IMR-90 (cell line): ENCODE measurements around the gene CAPS. TPM values are rescaled to one million over a fixed set of nuclear protein-coding genes. Genes with fewer than 3 reads are reported as not detected.

Experiments used
- ATAC-seq: fragments of 200-7000 bp; cut with Tn5 transposase; 2 replicates; pipeline ENCODE4 v1.9.1; 2020; ENCODE audit warnings: low read depth, mild to moderate bottlenecking, moderate library complexity
- BruUV-seq: library from RNA; stranded (reverse); fragments of 400-500 nt; replicated peaks from 2 replicates; lab custom pipeline; 2021; lab: Mats Ljungman, UMichigan
- CTCF ChIA-PET: fragments of 300-600 bp; formaldehyde crosslinking; extraction: SDS; loops from one replicate; lab custom pipeline; 2021; ENCODE audit warnings: antibody characterized with exemption; lab: Yijun Ruan, JAX
- POLR2A ChIA-PET: fragments of 300-600 bp; sonication (Branson Sonifier 250); formaldehyde crosslinking; loops from one replicate; lab custom pipeline; 2022; ENCODE audit warnings: antibody characterized with exemption; ENCODE audit not compliant: unreplicated experiment; lab: Charles Lee
- DNase-seq: peaks from one replicate; pipeline ENCODE4 v3.0.0; 2013
- H2AFZ ChIP-seq: replicated peaks from 2 replicates; pipeline ENCODE3; 2013; ENCODE audit warnings: low read length, mild to moderate bottlenecking; ENCODE audit not compliant: poor library complexity
- H2AK5ac ChIP-seq: 2 replicates; pipeline ENCODE4 v1.6.1; 2013; ENCODE audit warnings: low read depth, low read length, inconsistent platforms
- H2AK9ac ChIP-seq: replicated peaks from 2 replicates; pipeline ENCODE3; 2013; ENCODE audit warnings: mild to moderate bottlenecking, low read depth, low read length, moderate library complexity; ENCODE audit not compliant: poor library complexity
- H2BK120ac ChIP-seq: 2 replicates; pipeline ENCODE4 v1.6.1; 2013; ENCODE audit warnings: low read depth, low read length, inconsistent platforms
- H2BK15ac ChIP-seq: 3 replicates; pipeline ENCODE4 v1.6.1; 2013; ENCODE audit warnings: low read depth, low read length, inconsistent platforms
- H2BK20ac ChIP-seq: 2 replicates; pipeline ENCODE4 v1.6.1; 2013; ENCODE audit warnings: low read depth, mild to moderate bottlenecking, inconsistent platforms, low read length, moderate library complexity
- H2BK5ac ChIP-seq: 2 replicates; pipeline ENCODE4 v1.6.1; 2013; ENCODE audit warnings: mild to moderate bottlenecking, low read depth, low read length, inconsistent platforms; ENCODE audit not compliant: poor library complexity, severe bottlenecking
- H3K14ac ChIP-seq: replicated peaks from 2 replicates; pipeline ENCODE4 v1.6.1; 2013; ENCODE audit warnings: low read depth, low read length, inconsistent platforms
- H3K18ac ChIP-seq: 2 replicates; pipeline ENCODE4 v1.6.1; 2013; ENCODE audit warnings: low read depth, low read length, control low read depth
- H3K23ac ChIP-seq: 2 replicates; pipeline ENCODE4 v1.6.1; 2013; ENCODE audit warnings: low read depth, low read length, inconsistent platforms
- H3K27ac ChIP-seq: 2 replicates; pipeline ENCODE4 v1.5.1; 2013; ENCODE audit warnings: mild to moderate bottlenecking, control low read depth, low read length; ENCODE audit not compliant: insufficient read depth
- H3K27me3 ChIP-seq: 2 replicates; pipeline ENCODE4 v1.6.1; 2013; ENCODE audit warnings: low read length; ENCODE audit not compliant: control insufficient read depth, insufficient read depth
- H3K36me3 ChIP-seq: 2 replicates; pipeline ENCODE4 v1.6.1; 2013; ENCODE audit warnings: low read length, mixed read lengths; ENCODE audit not compliant: control insufficient read depth, insufficient read depth
- H3K4ac ChIP-seq: 2 replicates; pipeline ENCODE4 v1.6.1; 2013; ENCODE audit warnings: low read depth, low read length, inconsistent platforms
- H3K4me1 ChIP-seq: 2 replicates; pipeline ENCODE4 v1.6.1; 2013; ENCODE audit warnings: low read length, mixed read lengths; ENCODE audit not compliant: control insufficient read depth, insufficient read depth
- H3K4me2 ChIP-seq: 2 replicates; pipeline ENCODE4 v1.6.1; 2013; ENCODE audit warnings: low read depth, mild to moderate bottlenecking, control low read depth, low read length, moderate library complexity
- H3K4me3 ChIP-seq: 2 replicates; pipeline ENCODE4 v1.5.1; 2013; ENCODE audit warnings: low read depth, mild to moderate bottlenecking, control low read depth, low read length, moderate library complexity; ENCODE audit not compliant: insufficient read depth
- H3K56ac ChIP-seq: 2 replicates; pipeline ENCODE4 v1.6.1; 2013; ENCODE audit warnings: low read length, inconsistent platforms; ENCODE audit not compliant: insufficient read depth; ENCODE audit errors: extremely low read depth
- H3K79me1 ChIP-seq, 2 experiments: 2 replicates each; pipeline ENCODE4 v1.6.1; 2013; ENCODE audit warnings: low read length in 2 of 2, inconsistent platforms in 1 of 2, low read depth in 1 of 2
- H3K9ac ChIP-seq: 2 replicates; pipeline ENCODE4 v1.6.1; 2013; ENCODE audit warnings: low read depth, low read length, control low read depth
- H3K9me1 ChIP-seq: 2 replicates; pipeline ENCODE4 v1.6.1; 2013; ENCODE audit warnings: low read length, inconsistent platforms; ENCODE audit not compliant: insufficient read depth
- H3K9me3 ChIP-seq: 2 replicates; pipeline ENCODE4 v1.6.1; 2013; ENCODE audit warnings: low read length; ENCODE audit not compliant: control insufficient read depth, insufficient read depth
- H4K20me1 ChIP-seq: 2 replicates; pipeline ENCODE4 v1.6.1; 2013; ENCODE audit warnings: low read length, inconsistent platforms; ENCODE audit not compliant: insufficient read depth
- H4K5ac ChIP-seq: 2 replicates; pipeline ENCODE4 v1.6.1; 2013; ENCODE audit warnings: mild to moderate bottlenecking, low read depth, low read length, control low read depth
- H4K8ac ChIP-seq, 2 experiments: 2 replicates each; pipeline ENCODE4 v1.6.1; 2013; ENCODE audit warnings: low read depth in 2 of 2, low read length in 2 of 2, control low read depth in 1 of 2, inconsistent platforms in 1 of 2
- H4K91ac ChIP-seq: 2 replicates; pipeline ENCODE4 v1.6.1; 2013; ENCODE audit warnings: low read depth, low read length, inconsistent platforms; ENCODE audit not compliant: insufficient read depth
- BHLHE40 ChIP-seq: fragments of 150-350 bp; IDR thresholded peaks from 2 replicates; pipeline ENCODE4 v1.6.1; 2016; ENCODE audit warnings: mild to moderate bottlenecking, low read depth, low read length
- ELK1 ChIP-seq: fragments of 150-350 bp; IDR thresholded peaks from 2 replicates; pipeline ENCODE4 v1.6.1; 2016; ENCODE audit warnings: low read depth, mild to moderate bottlenecking, low read length, moderate library complexity, borderline replicate concordance
- MAZ ChIP-seq: IDR thresholded peaks from 2 replicates; pipeline ENCODE4 v1.6.1; 2012; ENCODE audit warnings: low read depth, mild to moderate bottlenecking, low read length, improper control_type of control experiment, moderate library complexity, borderline replicate concordance
- MXI1 ChIP-seq: IDR thresholded peaks from 2 replicates; pipeline ENCODE4 v1.6.1; 2012; ENCODE audit warnings: low read depth, mild to moderate bottlenecking, low read length, moderate library complexity, borderline replicate concordance
- RCOR1 ChIP-seq: IDR thresholded peaks from 2 replicates; pipeline ENCODE4 v1.6.1; 2012; ENCODE audit warnings: mild to moderate bottlenecking, low read length, improper control_type of control experiment; ENCODE audit not compliant: insufficient replicate concordance
- WGBS, 2 experiments: methylation state at CpG; one replicate each; pipeline versions ENCODE4 v1.1.5 to v1.1.7; 2013; ENCODE audit warnings: missing lambda C conversion rate in 2 of 2; ENCODE audit not compliant: insufficient read length in 1 of 2; ENCODE audit errors: extremely low coverage in 2 of 2; 5-methylcytosine and 5-hydroxymethylcytosine counted together
- dilution Hi-C: fragments of 300-500 bp; cut with HindIII; formaldehyde crosslinking; loops from one replicate; pipeline ENCODE4 v1.14.3; 2018; ENCODE audit warnings: low sequenced_read_pairs; ENCODE audit not compliant: unreplicated experiment
- in situ Hi-C: fragments of 300-500 bp; cut with MboI; formaldehyde crosslinking; loops from 3 replicates; pipeline ENCODE4 v1.14.3; 2019; ENCODE audit warnings: low sequenced_read_pairs, inconsistent platforms, mixed read lengths
- intact Hi-C: fragments of 100-400 bp; cut with micrococcal nuclease; formaldehyde crosslinking; loops from 2 replicates; pipeline ENCODE4 v1.10.0; 2022
- polyA plus RNA-seq, 3 experiments: library from polyadenylated mRNA; depleted of rRNA; stranded (reverse); fragments of >200 nt; gene quantifications; 2 replicates each; pipeline ENCODE4 v1.2.3, GENCODE V29; 2012; ENCODE audit warnings: low replicate concordance in 1 of 3
- total RNA-seq: library from RNA; depleted of rRNA; stranded (reverse); fragments of >200 nt; gene quantifications from 2 replicates; pipeline ENCODE4 v1.2.3, GENCODE V29; 2012

Gene CAPS
- total and polyA plus RNA-seq, 2 of the 4 experiments (the other 2 are of a cell fraction): 0.54 to 4.9 TPM

- no peak overlapping the region for H3K14ac ChIP-seq
- DNase-seq (no peak), ATAC-seq (no peak)
- no peak overlapping the region for H3K4ac ChIP-seq
- H2BK15ac ChIP-seq: no peak overlapping the region
- no peak overlapping the region for H3K4me3 ChIP-seq
- ChIA-PET CTCF (no interaction called here), POLR2A (no interaction called here)
- no peak overlapping the region for H4K5ac ChIP-seq
- H4K20me1 ChIP-seq: no peaks in the 10 kb centered on the region; the same call in 1 of the 2 replicates
- no peak overlapping the region for H2AFZ ChIP-seq
- intact Hi-C loops (no loop called here), in situ Hi-C loops (no loop called here), dilution Hi-C loops (no loop called here)
- no peak overlapping the region for H3K4me2 ChIP-seq
- H3K27ac ChIP-seq: no peak overlapping the region
- H3K56ac ChIP-seq: no peak overlapping the region
- peaks cover 1% of the 10 kb centered on the region; the same call in 1 of the 2 replicates for H3K4me1 ChIP-seq
- 78% methylated on average over 3 of the region's 12 CpGs; no CpG with 5 or more reads in 1 of the 2 experiments for WGBS, 2 experiments
- no peak overlapping the region for H2AK5ac ChIP-seq
- H2BK120ac ChIP-seq: no peak overlapping the region
- no peak overlapping the region for H2AK9ac ChIP-seq
- no peak overlapping the region for H3K18ac ChIP-seq
- H4K91ac ChIP-seq: no peak overlapping the region
- BruUV-seq: no TSS peak
- H2BK5ac ChIP-seq: no peak overlapping the region
- 0 out of 2 replicates have a peak, but pooled peaks cover 2% of the 10 kb centered on the region for H3K9me1 ChIP-seq
- H2BK20ac ChIP-seq: no peak overlapping the region
- H3K79me1 ChIP-seq: peaks cover 4 to 10% of the 10 kb centered on the region in 2 experiments; a peak in 2 of 4 replicates
- H4K8ac ChIP-seq: no peak overlapping the region
- H3K23ac ChIP-seq: no peak overlapping the region
- no peaks in the 10 kb centered on the region for H3K9me3 ChIP-seq
- TF ChIP-seq RCOR1: no peak
- TF ChIP-seq ELK1: no peak
- no peak for TF ChIP-seq MAZ
- no peak for TF ChIP-seq BHLHE40
- no peak for TF ChIP-seq MXI1
- H3K27me3 ChIP-seq: no peaks in the 10 kb centered on the region
- H3K36me3 ChIP-seq: peaks cover 88% of the 10 kb centered on the region
- H3K9ac ChIP-seq: no peak overlapping the region
Measured at GRCh38 chr19:5922161-5922545, 8.1 kb downstream of the CAPS start.
